H9 (cell line): ENCODE data around the gene SMG7. TPM values are rescaled to one million over a fixed set of nuclear protein-coding genes. Genes with fewer than 3 reads are reported as not detected.

Experiments used
- DNase-seq: peaks from one replicate; pipeline ENCODE4 v3.0.0-alpha.2; 2017
- H2AFZ ChIP-seq: one replicate; pipeline ENCODE4 v1.6.1; 2013; ENCODE audit warnings: mild to moderate bottlenecking, low read length, control low read depth, moderate library complexity
- H2AK5ac ChIP-seq: 2 replicates; pipeline ENCODE4 v1.6.1; 2013; ENCODE audit warnings: low read length, control low read depth, mixed read lengths; ENCODE audit not compliant: insufficient read length
- H2BK120ac ChIP-seq: one replicate; pipeline ENCODE4 v1.6.1; 2013; ENCODE audit warnings: low read depth, mild to moderate bottlenecking, low read length, control low read depth, inconsistent platforms; ENCODE audit not compliant: poor library complexity, severe bottlenecking
- H2BK12ac ChIP-seq: 2 replicates; pipeline ENCODE4 v1.6.1; 2013; ENCODE audit warnings: low read length, control low read depth, mixed read lengths, low read depth; ENCODE audit not compliant: insufficient read length
- H2BK15ac ChIP-seq: 2 replicates; pipeline ENCODE4 v1.6.1; 2013; ENCODE audit warnings: low read depth, low read length, control low read depth
- H2BK20ac ChIP-seq: one replicate; pipeline ENCODE4 v1.6.1; 2013; ENCODE audit warnings: low read depth, mild to moderate bottlenecking, low read length, control low read depth, inconsistent platforms; ENCODE audit not compliant: poor library complexity, severe bottlenecking
- H2BK5ac ChIP-seq: 2 replicates; pipeline ENCODE4 v1.6.1; 2013; ENCODE audit warnings: low read length, control low read depth, mixed read lengths; ENCODE audit not compliant: insufficient read length
- H3K14ac ChIP-seq: 2 replicates; pipeline ENCODE4 v1.6.1; 2013; ENCODE audit warnings: low read length, control low read depth; ENCODE audit not compliant: insufficient read depth
- H3K18ac ChIP-seq: 2 replicates; pipeline ENCODE4 v1.6.1; 2013; ENCODE audit warnings: low read depth, mild to moderate bottlenecking, mixed read lengths, low read length, control low read depth; ENCODE audit not compliant: insufficient read length
- H3K23ac ChIP-seq: 2 replicates; pipeline ENCODE4 v1.6.1; 2013; ENCODE audit warnings: low read length, control low read depth, mixed read lengths, low read depth; ENCODE audit not compliant: insufficient read length
- H3K23me2 ChIP-seq: 2 replicates; pipeline ENCODE4 v1.6.1; 2013; ENCODE audit warnings: low read depth, mild to moderate bottlenecking, mixed read lengths, low read length, control low read depth; ENCODE audit not compliant: insufficient read length, poor library complexity, severe bottlenecking
- H3K27ac ChIP-seq: 2 replicates; pipeline ENCODE4 v1.5.1; 2013; ENCODE audit warnings: low read length, control low read depth, mixed read lengths, low read depth; ENCODE audit not compliant: insufficient read length
- H3K27me3 ChIP-seq: 2 replicates; pipeline ENCODE4 v1.6.1; 2013; ENCODE audit warnings: low read length, control low read depth, inconsistent platforms; ENCODE audit not compliant: insufficient read depth
- H3K4ac ChIP-seq: 2 replicates; pipeline ENCODE4 v1.6.1; 2013; ENCODE audit warnings: low read depth, mild to moderate bottlenecking, control low read depth, inconsistent platforms, low read length, moderate library complexity
- H3K4me1 ChIP-seq: 2 replicates; pipeline ENCODE4 v1.6.1; 2013; ENCODE audit warnings: low read length, control low read depth, inconsistent platforms; ENCODE audit not compliant: insufficient read depth
- H3K4me2 ChIP-seq: 2 replicates; pipeline ENCODE4 v1.6.1; 2013; ENCODE audit warnings: low read length, control low read depth, mixed read lengths; ENCODE audit not compliant: insufficient read length, insufficient read depth
- H3K56ac ChIP-seq: 2 replicates; pipeline ENCODE4 v1.6.1; 2013; ENCODE audit warnings: low read depth, mild to moderate bottlenecking, mixed read lengths, low read length, control low read depth; ENCODE audit not compliant: insufficient read length
- H3K79me1 ChIP-seq: 2 replicates; pipeline ENCODE4 v1.6.1; 2013; ENCODE audit warnings: low read depth, mild to moderate bottlenecking, moderate library complexity, low read length, control low read depth, inconsistent platforms; ENCODE audit not compliant: insufficient read depth, poor library complexity, severe bottlenecking
- H3K79me2 ChIP-seq: 2 replicates; pipeline ENCODE4 v1.6.1; 2013; ENCODE audit warnings: low read length, control low read depth, inconsistent platforms; ENCODE audit not compliant: insufficient read depth
- H3K9ac ChIP-seq: 2 replicates; pipeline ENCODE4 v1.6.1; 2013; ENCODE audit warnings: low read length, control low read depth, mixed read lengths; ENCODE audit not compliant: insufficient read length; ENCODE audit errors: extremely low read depth
- H3K9me3 ChIP-seq: one replicate; pipeline ENCODE4 v1.6.1; 2013; ENCODE audit warnings: low read depth, low read length, inconsistent platforms; ENCODE audit not compliant: control insufficient read depth
- H3T11ph ChIP-seq: one replicate; pipeline ENCODE4 v1.6.1; 2013; ENCODE audit warnings: mild to moderate bottlenecking, low read length, control low read depth, inconsistent platforms
- H4K20me1 ChIP-seq: one replicate; pipeline ENCODE4 v1.6.1; 2013; ENCODE audit not compliant: control insufficient read depth, insufficient read length, insufficient read depth
- H4K5ac ChIP-seq: 2 replicates; pipeline ENCODE4 v1.6.1; 2013; ENCODE audit warnings: low read depth, mild to moderate bottlenecking, mixed read lengths, low read length, control low read depth; ENCODE audit not compliant: insufficient read length
- H4K8ac ChIP-seq: replicated peaks from 2 replicates; pipeline ENCODE4 v1.6.1; 2013; ENCODE audit warnings: low read length, control low read depth, mixed read lengths, low read depth; ENCODE audit not compliant: insufficient read length
- H4K91ac ChIP-seq: 2 replicates; pipeline ENCODE4 v1.6.1; 2013; ENCODE audit warnings: low read depth, mild to moderate bottlenecking, moderate library complexity, mixed read lengths, low read length, control low read depth; ENCODE audit not compliant: insufficient read length
- H3K27ac Mint-ChIP-seq, 3 experiments: 2 replicates in 2 of 3; 3 replicates in 1 of 3; pipeline ENCODE4 v1.8.0; 2020 to 2021; ENCODE audit warnings: mixed read lengths in 3 of 3, mild to moderate bottlenecking in 1 of 3, moderate library complexity in 1 of 3
- H3K27me3 Mint-ChIP-seq: 2 replicates; pipeline ENCODE4 v1.8.0; 2021; ENCODE audit warnings: low read depth, mild to moderate bottlenecking, moderate library complexity, mixed read lengths
- H3K36me3 Mint-ChIP-seq, 3 experiments: 2 replicates in 2 of 3; 3 replicates in 1 of 3; pipeline ENCODE4 v1.8.0; 2020 to 2021; ENCODE audit warnings: low read depth in 3 of 3, mixed read lengths in 3 of 3; ENCODE audit not compliant: insufficient read depth in 1 of 3
- H3K4me1 Mint-ChIP-seq, 2 experiments: 2 replicates each; pipeline ENCODE4 v1.8.0; 2020; ENCODE audit warnings: mixed read lengths in 2 of 2
- H3K4me3 Mint-ChIP-seq, 2 experiments: 2 replicates in 1 of 2; 3 replicates in 1 of 2; pipeline ENCODE4 v1.8.0; 2020 to 2021; ENCODE audit warnings: mild to moderate bottlenecking in 2 of 2, mixed read lengths in 2 of 2, moderate library complexity in 1 of 2
- H3K9me3 Mint-ChIP-seq, 2 experiments: 2 replicates in 1 of 2; 3 replicates in 1 of 2; pipeline ENCODE4 v1.8.0; 2020; ENCODE audit warnings: mild to moderate bottlenecking in 2 of 2, mixed read lengths in 2 of 2, moderate library complexity in 1 of 2
- WGBS: extraction: QIAGEN DNeasy Blood & Tissue Kit; methylation state at CpG from one replicate; pipeline ENCODE4 v1.1.7; 2013; ENCODE audit warnings: missing lambda C conversion rate, low lambda C conversion rate, mixed read lengths; ENCODE audit not compliant: insufficient read length; ENCODE audit errors: extremely low coverage; 5-methylcytosine and 5-hydroxymethylcytosine counted together
- total RNA-seq: library from RNA; stranded (reverse); gene quantifications from 2 replicates; pipeline ENCODE4 v1.2.1, GENCODE V29; 2021
- TF ChIP-seq, protein P1 (sequence below): fragments of 200-600 bp; sonication (generic); conservative IDR thresholded peaks from 3 replicates; pipeline ENCODE4 v1.8.0; 2021; ENCODE audit warnings: antibody characterized with exemption, mild to moderate bottlenecking

SMG7 gene
- total RNA-seq, 1 experiment from 2014 or later = 77.0 TPM

DNA sequence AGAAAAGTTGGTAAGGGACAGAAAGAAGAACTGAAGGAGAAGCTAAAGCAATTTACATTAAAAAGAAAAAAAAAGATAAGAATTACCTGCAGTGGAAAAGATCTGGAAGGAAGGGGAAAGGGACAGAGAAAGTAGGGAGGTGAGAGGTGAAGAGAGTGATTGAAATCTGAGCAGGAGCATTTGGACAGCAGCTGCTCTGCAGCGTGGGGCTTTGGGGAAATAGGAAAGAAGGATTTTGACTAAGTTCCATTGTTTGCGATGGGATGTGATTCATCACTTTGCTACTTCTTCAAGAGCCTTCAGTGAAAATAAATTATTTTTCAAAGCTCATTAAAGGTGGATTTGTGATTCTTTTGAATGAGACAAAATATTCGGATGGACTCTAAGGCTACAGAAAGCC is 28.1 kb upstream of the SMG7 start:
- no peaks in the 10 kb centered on the region; the same call in 1 of the 2 replicates for H3K27me3 Mint-ChIP-seq
- H3K9ac ChIP-seq = no peak overlapping the region
- no peaks in the 10 kb centered on the region for H3K27me3 ChIP-seq
- H4K8ac ChIP-seq = no peak overlapping the region
- no CpG with 5 or more reads among the region's 3 CpGs for WGBS
- H3K4me1 ChIP-seq = no peaks in the 10 kb centered on the region
- H3K56ac ChIP-seq = no peak overlapping the region
- H4K20me1 ChIP-seq = no peaks in the 10 kb centered on the region
- no peak overlapping the region for H3K27ac Mint-ChIP-seq
- no peaks in the 10 kb centered on the region for H3K9me3 ChIP-seq
- H3K4me2 ChIP-seq = no peak overlapping the region
- H2AFZ ChIP-seq = no peak overlapping the region
- H3K79me2 ChIP-seq = no peaks in the 10 kb centered on the region
- H2BK20ac ChIP-seq = no peak overlapping the region
- H2AK5ac ChIP-seq = no peak overlapping the region
- H3K4ac ChIP-seq = no peak overlapping the region
- H3K4me1 Mint-ChIP-seq = peaks cover 4% of the 10 kb centered on the region in 2 experiments
- H2BK15ac ChIP-seq = no peak overlapping the region
- no peak overlapping the region for H3K4me3 Mint-ChIP-seq
- no peak overlapping the region for H4K91ac ChIP-seq
- H2BK5ac ChIP-seq = no peak overlapping the region
- no peaks in the 10 kb centered on the region for H3K36me3 Mint-ChIP-seq
- H2BK120ac ChIP-seq = no peak overlapping the region
- TF ChIP-seq, protein P1, sequence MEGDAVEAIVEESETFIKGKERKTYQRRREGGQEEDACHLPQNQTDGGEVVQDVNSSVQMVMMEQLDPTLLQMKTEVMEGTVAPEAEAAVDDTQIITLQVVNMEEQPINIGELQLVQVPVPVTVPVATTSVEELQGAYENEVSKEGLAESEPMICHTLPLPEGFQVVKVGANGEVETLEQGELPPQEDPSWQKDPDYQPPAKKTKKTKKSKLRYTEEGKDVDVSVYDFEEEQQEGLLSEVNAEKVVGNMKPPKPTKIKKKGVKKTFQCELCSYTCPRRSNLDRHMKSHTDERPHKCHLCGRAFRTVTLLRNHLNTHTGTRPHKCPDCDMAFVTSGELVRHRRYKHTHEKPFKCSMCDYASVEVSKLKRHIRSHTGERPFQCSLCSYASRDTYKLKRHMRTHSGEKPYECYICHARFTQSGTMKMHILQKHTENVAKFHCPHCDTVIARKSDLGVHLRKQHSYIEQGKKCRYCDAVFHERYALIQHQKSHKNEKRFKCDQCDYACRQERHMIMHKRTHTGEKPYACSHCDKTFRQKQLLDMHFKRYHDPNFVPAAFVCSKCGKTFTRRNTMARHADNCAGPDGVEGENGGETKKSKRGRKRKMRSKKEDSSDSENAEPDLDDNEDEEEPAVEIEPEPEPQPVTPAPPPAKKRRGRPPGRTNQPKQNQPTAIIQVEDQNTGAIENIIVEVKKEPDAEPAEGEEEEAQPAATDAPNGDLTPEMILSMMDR = no peak
- no peaks in the 10 kb centered on the region for H3K23me2 ChIP-seq
- H3K14ac ChIP-seq = no peak overlapping the region
- H4K5ac ChIP-seq = no peak overlapping the region
- no peak for DNase-seq
- no peak overlapping the region for H3K23ac ChIP-seq
- H2BK12ac ChIP-seq = no peak overlapping the region
- no peak overlapping the region for H3K18ac ChIP-seq
- no peaks in the 10 kb centered on the region for H3K9me3 Mint-ChIP-seq
- no peaks in the 10 kb centered on the region for H3K79me1 ChIP-seq
- no peak overlapping the region for H3K27ac ChIP-seq
- no peak overlapping the region for H3T11ph ChIP-seq
